GM19043 (cell line): ENCODE measurements around the gene NAA20.

Experiments used
- ATAC-seq: cut with Tn5 transposase; IDR thresholded peaks from one replicate; pipeline ENCODE4 v1.9.1; 2021; ENCODE audit warnings: low read depth; ENCODE audit not compliant: unreplicated experiment

NAA20 gene

GRCh38 chr20:20070871-20071726 lies 53.9 kb downstream of the NAA20 start:
- ATAC-seq: no peak

- ATAC-seq: no peak
Observed at GRCh38 chr20:20073801-20074371, 56.7 kb downstream of the NAA20 start.

- ATAC-seq: no peak
Observed at GRCh38 chr20:20075032-20075431, 57.9 kb downstream of the NAA20 start.

- ATAC-seq: no peak
Observed at GRCh38 chr20:20076297-20077065, 59.3 kb downstream of the NAA20 start.

- no peak for ATAC-seq
Observed at GRCh38 chr20:20078041-20078440, 60.9 kb downstream of the NAA20 start.

- no peak for ATAC-seq
Observed at GRCh38 chr20:20079102-20079784, 62.1 kb downstream of the NAA20 start.
